Kidney (tissue), 14 donors: ENCODE results near the gene MEIKIN. TPM values are rescaled to one million over a fixed set of nuclear protein-coding genes. Genes with fewer than 3 reads are reported as not detected.
"Not testable (repeated sequence)": the region's sequence is repeated elsewhere in the genome, so short reads cannot be mapped to it uniquely, and the experiment has no call there.

ENCODE experiments used
- DNase-seq, 5 donors: peaks; one replicate each; pipeline ENCODE4 v3.0.0-alpha.2; 2013 to 2020
- FAIRE-seq: peaks from 2 replicates; lab custom pipeline; 2012; peaks lifted over from hg19 to GRCh38; lab: Jason Lieb, UNC
- H3K27ac ChIP-seq, 2 donors: one replicate each; pipeline ENCODE4 v1.7.0; 2013; ENCODE audit warnings: low read depth in 2 of 2, low read length in 2 of 2, inconsistent platforms in 1 of 2
- H3K27me3 ChIP-seq: one replicate; pipeline ENCODE4 v1.7.1; 2013; ENCODE audit warnings: low read length, inconsistent platforms; ENCODE audit not compliant: control insufficient read depth, insufficient read depth
- H3K36me3 ChIP-seq, 3 donors: one replicate each; pipeline versions ENCODE4 v1.7.0 to v1.7.1; 2013; ENCODE audit warnings: low read length in 3 of 3, control low read depth in 1 of 3, inconsistent platforms in 1 of 3; ENCODE audit not compliant: insufficient read depth in 3 of 3, control insufficient read depth in 2 of 3
- H3K4me1 ChIP-seq, 3 donors: one replicate each; pipeline versions ENCODE4 v1.7.0 to v1.7.1; 2013; ENCODE audit warnings: low read length in 3 of 3, inconsistent platforms in 1 of 3, low read depth in 1 of 3; ENCODE audit not compliant: control insufficient read depth in 2 of 3, insufficient read depth in 2 of 3
- H3K4me3 ChIP-seq, 3 donors: one replicate each; pipeline versions ENCODE4 v1.7.0 to v1.8.1; 2013; ENCODE audit warnings: low read length in 3 of 3, control low read depth in 1 of 3, inconsistent platforms in 1 of 3
- H3K9ac ChIP-seq, 3 donors: one replicate each; pipeline versions ENCODE4 v1.7.0 to v1.7.1; 2013; ENCODE audit warnings: low read length in 3 of 3, control low read depth in 1 of 3, inconsistent platforms in 1 of 3
- H3K9me3 ChIP-seq, 3 donors: one replicate each; pipeline versions ENCODE4 v1.7.0 to v1.7.1; 2013; ENCODE audit warnings: low read length in 3 of 3, control low read depth in 1 of 3, inconsistent platforms in 1 of 3; ENCODE audit not compliant: control insufficient read depth in 2 of 3, insufficient read depth in 1 of 3
- intact Hi-C: fragments of 100-400 bp; cut with DNase I; formaldehyde crosslinking; loops from one replicate; pipeline ENCODE4 v1.11.1; 2022
- polyA plus RNA-seq: library from polyadenylated mRNA; stranded (reverse); fragments of 350-450 nt; fragmentation: Illumina TruSeq; extraction: RNeasy Lipid Tissue Mini Kit (QIAGEN cat#74804); gene quantifications from one replicate; pipeline ENCODE4 v1.2.3, GENCODE V29; 2014; ENCODE audit warnings: low read depth, low replicate concordance; ENCODE audit not compliant: insufficient read depth
- total RNA-seq: library from RNA; stranded (reverse); fragmentation: NEBNext Ultra II Directional; extraction: Animal tissue kit (Norgen Biotek cat#: 25700); gene quantifications from one replicate; pipeline ENCODE4 v1.2.1, GENCODE V29; 2021
- TF ChIP-seq, protein P1 (sequence below): IDR thresholded peaks from 3 replicates; pipeline ENCODE4 v1.5.1; 2012; ENCODE audit warnings: mild to moderate bottlenecking, moderate library complexity, borderline replicate concordance; ENCODE audit not compliant: insufficient read depth; ENCODE audit errors: extremely low read depth
- donor health status: control.
- donor health status: control.
- donor health status: control.
- donor health status: control.
- donor health status: control.
- donor health status: DM: yes; HTN: yes; CAD: no.
- donor health status: Normal renal cell carcinoma (clear cell type).

MEIKIN gene
- total and polyA plus RNA-seq, 2 donors from 2014 or later: 0.63 TPM; not detected in 1

DNA sequence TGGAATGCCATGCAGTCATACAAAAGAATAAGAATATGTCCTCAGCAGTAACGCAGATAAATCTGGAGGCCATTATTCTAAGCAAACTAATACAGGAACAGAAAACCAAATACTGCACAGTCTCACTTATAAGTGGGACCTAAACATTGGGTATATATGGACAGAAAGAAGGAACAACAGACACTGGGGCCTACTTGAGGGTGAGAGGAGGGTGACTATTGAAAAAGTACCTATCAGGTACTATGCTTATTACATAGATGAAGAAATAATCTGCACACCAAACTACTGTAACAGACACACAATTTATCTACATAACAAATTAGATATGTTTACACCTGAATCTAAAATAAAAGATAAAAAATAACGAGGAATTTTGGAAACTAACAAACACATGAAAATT, 38.8 kb downstream of the MEIKIN start:
- no peak overlapping the region for H3K9ac ChIP-seq
- no peaks in the 10 kb centered on the region for H3K4me1 ChIP-seq
- TF ChIP-seq, protein P1, sequence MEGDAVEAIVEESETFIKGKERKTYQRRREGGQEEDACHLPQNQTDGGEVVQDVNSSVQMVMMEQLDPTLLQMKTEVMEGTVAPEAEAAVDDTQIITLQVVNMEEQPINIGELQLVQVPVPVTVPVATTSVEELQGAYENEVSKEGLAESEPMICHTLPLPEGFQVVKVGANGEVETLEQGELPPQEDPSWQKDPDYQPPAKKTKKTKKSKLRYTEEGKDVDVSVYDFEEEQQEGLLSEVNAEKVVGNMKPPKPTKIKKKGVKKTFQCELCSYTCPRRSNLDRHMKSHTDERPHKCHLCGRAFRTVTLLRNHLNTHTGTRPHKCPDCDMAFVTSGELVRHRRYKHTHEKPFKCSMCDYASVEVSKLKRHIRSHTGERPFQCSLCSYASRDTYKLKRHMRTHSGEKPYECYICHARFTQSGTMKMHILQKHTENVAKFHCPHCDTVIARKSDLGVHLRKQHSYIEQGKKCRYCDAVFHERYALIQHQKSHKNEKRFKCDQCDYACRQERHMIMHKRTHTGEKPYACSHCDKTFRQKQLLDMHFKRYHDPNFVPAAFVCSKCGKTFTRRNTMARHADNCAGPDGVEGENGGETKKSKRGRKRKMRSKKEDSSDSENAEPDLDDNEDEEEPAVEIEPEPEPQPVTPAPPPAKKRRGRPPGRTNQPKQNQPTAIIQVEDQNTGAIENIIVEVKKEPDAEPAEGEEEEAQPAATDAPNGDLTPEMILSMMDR: no peak
- no peaks in the 10 kb centered on the region for H3K36me3 ChIP-seq
- no peak overlapping the region for H3K27ac ChIP-seq
- DNase-seq (no peak), FAIRE-seq (no peak)
- H3K9me3 ChIP-seq: peaks cover 0 to 19% (median 0%) of the 10 kb centered on the region in 3 donors
- no peak overlapping the region for H3K4me3 ChIP-seq
- intact Hi-C loops: no loop called here
- no peaks in the 10 kb centered on the region for H3K27me3 ChIP-seq

DNA sequence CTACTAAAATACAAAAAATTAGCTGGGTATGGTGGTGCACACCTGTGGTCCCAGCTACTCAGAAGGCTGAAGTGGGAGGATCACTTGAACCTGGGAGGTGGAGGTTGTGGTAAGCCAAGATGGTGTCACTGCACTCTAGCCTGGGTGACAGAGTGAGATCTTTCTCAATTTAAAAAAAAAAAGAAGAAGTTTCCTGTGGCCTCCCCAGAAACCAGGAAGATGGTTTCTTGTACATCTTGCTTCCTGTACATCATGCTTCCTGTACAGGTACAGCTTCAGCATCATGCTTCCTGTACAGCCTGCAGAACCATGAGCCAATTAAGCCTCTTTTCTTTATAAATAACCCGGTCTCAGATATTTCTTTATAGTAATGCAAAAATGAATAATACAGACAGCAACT, 43.2 kb downstream of the MEIKIN start:
- H3K27ac ChIP-seq, H3K9ac ChIP-seq, H3K27me3 ChIP-seq, H3K36me3 ChIP-seq, DNase-seq, FAIRE-seq, intact Hi-C loops, H3K4me1 ChIP-seq, H3K4me3 ChIP-seq: not testable (repeated sequence)
- peaks cover 0 to 14% (median 0%) of the 10 kb centered on the region in 3 donors for H3K9me3 ChIP-seq

DNA sequence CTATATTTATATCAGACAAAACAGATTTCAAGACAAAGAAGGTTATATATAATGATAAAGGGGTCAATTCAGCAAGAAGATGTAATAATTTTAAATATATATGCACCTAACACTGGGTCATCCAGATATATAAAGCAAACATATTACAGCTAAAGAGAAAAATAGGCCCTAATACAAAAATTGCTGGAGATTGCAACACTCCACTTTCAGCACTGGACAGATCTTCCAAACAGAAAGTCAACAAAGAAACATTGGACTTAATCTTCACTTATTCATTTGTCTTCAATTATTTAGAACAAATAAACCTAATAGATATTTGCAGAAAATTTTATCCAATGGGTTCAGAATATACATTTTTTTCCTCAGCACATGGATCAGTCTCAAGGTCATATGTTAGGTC, 45.8 kb downstream of the MEIKIN start:
- DNase-seq (no peak), FAIRE-seq (no peak)
- Histone ChIP-seq H3K9me3 (peaks cover 0 to 10% (median 0%) of the 10 kb centered on the region in 3 donors), H3K27me3 (no peaks in the 10 kb centered on the region), H3K27ac (no peak overlapping the region), H3K9ac (no peak overlapping the region), H3K36me3 (no peaks in the 10 kb centered on the region), H3K4me1 (no peaks in the 10 kb centered on the region), H3K4me3 (no peak overlapping the region)
- TF ChIP-seq, protein P1: no peak
- intact Hi-C loops: no loop called here

DNA sequence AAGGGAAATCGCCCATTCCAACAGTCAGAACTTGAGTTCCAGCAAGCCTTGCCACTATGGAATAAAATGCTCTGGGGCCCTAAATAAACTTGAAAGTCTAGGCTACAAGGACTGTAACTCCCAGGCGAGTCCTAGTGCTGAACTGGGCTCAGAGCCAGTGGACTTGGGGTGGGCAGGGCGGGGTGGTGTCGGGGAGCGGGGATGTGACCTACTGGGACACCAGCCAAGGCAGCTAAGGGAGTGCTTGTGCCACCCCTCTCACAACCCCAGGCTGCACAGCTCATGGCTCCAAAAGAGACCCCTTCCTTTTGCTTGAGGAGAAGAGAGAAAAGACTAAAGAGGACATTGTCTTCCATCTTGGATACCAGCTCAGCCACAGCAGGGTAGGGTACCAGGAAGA, 61.5 kb downstream of the MEIKIN start:
- DNase-seq: no peak
- H3K27ac ChIP-seq: no peak overlapping the region
- H3K27me3 ChIP-seq: no peaks in the 10 kb centered on the region
- no peaks in the 10 kb centered on the region for H3K9me3 ChIP-seq
- H3K4me3 ChIP-seq: no peak overlapping the region
- H3K4me1 ChIP-seq: no peaks in the 10 kb centered on the region
- FAIRE-seq: no peak
- TF ChIP-seq, protein P1: no peak
- H3K36me3 ChIP-seq: no peaks in the 10 kb centered on the region
- no peak overlapping the region for H3K9ac ChIP-seq
- intact Hi-C loops: no loop called here
